Stimulated activated CD4-positive, alpha-beta T cell treated with anti-CD3 and anti-CD28 coated beads, Interleukin-4, amount 100 ng/mL, for 48 hours (primary cell): ENCODE results near the gene AOPEP.
"Not testable (repeated sequence)": the region's sequence is repeated elsewhere in the genome, so short reads cannot be mapped to it uniquely, and the experiment has no call there.

Source experiments
- DNase-seq, 2 donors: peaks; one replicate each; pipeline ENCODE4 v3.0.0-alpha.2; 2020; ENCODE audit warnings: low read depth in 2 of 2

AOPEP gene

DNA sequence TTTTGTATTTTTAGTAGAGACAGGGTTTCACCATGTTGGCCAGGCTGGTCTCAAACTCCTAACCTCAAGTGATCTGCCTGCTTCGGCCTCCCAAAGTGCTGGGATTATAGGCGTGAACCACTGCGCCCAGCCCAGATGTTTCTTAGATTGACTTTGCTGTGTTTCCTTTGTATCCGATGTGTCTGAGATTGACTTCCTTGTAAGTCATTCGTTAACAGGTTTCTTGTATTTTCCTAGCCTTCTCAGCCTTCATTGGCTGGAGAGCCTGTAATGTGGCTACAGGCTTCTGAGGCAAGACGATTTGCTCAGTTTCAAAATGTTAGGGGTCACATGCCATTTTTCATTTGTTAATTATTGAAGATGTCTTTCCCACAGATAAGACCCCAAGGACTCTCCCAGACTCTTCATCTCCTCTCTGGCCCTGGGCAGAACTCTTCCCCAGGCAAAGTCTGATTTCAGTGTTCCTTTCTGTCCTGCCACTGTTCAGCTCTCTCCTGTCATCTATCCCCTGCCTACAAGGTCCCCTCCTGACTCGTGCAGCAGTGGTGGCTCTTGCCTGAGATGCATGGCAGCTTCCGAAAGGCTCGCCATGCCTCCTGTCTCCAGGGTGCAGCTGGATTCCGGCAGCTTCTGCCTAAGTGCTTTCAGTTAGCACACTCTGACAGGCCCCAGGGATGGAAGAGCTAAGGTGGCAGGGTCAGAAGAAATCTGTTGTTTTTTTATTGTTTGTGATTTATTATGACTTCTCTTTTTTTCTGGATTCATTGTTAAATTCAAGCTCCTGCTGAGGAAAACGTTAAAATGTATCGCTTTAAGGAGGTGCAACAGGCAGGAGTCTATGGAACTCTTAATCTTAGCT is 206.4 kb downstream of the AOPEP start:
- no peak for DNase-seq

DNA sequence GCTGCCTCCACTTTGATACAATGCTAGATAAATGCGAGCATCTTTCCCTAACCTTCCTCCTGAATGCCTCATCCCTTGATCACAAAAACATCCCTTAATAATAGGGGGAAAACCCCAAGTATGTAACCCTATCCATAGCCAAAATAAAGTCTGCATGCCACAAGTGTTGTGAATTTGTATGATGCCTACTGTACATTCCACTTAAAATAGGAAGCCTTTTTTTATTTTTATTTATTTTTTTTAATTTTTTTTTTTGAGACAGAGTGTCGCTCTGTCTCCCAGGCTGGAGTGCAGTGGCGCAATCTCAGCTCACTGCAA is 207.0 kb downstream of the AOPEP start:
- no peak for DNase-seq

DNA sequence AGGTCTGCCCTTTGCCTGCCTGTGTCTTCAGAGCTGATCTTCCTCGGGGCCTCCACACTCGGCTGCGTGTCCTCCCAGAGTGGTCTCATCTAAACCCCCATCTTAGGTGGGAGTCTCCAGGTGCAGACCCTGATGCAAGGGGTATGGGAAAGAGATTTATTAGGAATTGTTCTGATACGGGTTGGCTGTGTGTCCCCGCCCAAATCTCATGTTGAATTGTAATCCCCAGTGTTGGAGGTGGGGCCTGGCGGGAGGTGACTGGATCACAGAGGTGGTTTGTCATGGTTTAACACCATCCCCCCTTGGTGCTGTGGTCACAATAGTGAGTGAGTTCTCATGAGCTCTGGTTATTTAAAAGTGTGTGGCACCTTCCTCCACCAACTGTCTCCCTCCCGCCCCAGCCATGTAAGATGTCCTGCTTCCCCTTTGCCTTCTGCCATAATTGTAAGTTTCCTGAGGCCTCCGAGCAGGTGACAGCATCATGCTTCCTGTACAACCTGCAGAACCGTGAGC is 208.4 kb downstream of the AOPEP start:
- DNase-seq: no peak

DNA sequence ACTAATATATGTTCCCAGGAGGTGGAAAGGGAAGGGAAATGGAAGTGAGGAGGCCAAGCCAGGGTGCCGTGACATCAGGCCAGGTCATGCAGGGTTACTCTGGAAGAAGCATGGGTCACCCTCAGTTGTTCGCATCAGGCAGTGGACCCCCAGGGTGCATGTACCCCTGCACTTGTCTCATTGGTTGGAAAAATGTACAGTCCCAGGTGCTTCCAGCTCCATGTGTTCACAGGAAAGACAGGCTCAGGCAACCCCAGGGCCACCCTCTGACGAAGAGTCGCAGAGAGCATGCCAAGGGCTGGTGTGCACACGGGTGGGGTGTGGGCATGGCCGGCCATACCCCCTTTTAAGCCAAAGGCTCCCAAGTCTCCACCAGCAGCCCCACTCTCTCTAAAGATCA is 208.9 kb downstream of the AOPEP start:
- no peak for DNase-seq

DNA sequence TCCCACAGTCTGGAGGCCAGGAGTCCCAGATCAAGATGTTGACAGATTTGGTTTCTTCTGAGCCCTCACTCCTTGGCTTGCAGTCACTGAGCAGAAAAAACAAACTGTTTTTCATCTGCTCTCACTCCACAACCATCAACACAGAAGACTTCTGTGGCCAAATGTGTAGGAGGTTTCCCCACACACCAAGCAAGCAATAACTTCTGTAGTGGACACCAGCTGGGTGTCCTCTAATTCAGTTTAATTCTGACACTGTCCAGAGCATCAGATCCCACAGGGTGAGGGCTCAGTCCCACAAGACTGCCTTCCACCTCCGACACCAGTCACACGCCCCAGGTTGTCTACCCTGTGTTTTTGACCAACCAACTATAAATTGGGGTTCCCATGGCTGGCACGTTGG is 209.9 kb downstream of the AOPEP start:
- no peak for DNase-seq

DNA sequence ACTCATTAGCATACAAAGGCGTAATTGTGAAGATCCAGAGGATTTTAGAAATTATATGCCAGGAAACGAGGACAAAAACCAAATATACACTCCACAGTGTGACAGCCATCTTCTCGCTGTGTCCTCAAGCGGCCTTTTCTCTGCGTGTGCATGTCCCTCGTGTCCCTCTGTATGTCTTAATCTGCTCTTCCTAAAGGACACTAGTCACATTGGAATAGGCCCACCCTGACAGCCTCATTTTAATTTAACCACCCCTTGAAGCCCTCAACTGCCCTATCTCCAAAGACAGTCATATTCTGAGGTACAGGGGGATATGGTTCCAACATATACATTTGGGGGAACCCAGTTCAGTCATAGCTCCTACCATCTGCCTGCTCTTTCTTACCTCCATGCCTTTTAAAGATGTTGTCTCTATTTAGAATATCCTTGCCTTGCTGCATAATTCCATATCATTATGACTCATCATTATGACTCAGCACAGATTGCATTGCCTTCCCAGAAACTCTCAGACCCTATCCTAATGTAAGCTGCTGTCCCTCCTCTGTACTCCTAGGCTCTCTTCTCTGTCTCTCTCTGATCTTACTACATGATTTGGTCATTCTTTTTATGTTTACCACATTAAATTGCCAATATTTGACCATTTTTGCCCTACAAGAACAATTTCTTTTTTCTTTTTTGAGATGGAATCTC is 210.9 kb downstream of the AOPEP start:
- no peak for DNase-seq

DNA sequence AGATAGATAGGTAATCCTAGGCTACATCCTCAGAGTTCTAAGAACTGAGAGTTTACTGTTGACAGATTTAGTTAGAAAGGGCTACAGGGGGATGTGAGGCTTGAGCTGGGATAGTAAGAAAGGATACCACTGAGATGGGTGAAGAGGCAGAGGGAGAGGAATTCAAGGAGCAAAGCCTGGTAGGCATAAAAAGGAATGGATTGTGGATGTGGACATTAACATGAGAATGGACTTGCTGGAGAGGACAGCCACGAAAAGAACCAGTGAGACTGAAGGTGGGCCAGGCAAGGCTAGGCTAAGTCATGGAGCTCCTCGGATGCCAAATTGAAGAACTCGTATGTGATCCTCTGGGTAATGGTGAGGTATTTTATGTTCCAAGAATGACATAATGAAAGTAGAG is 211.9 kb downstream of the AOPEP start:
- no peak for DNase-seq

DNA sequence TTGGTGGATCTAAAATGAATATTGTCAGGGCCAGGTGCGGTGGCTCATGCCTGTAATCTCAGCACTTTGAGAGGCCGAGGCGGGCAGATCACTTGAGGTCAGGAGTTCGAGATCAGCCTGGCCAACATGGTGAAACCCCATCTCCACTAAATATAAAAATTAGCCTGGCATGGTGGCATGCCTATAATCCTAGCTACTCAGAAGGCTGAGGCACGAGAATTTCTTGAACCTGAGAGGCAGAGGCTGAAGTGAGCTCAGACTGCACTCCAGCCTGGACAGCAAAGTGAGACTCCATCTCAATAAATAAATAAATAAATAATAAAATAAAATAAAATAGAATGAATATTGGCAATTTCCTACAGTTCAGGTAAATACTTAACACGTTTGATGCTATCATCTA is 213.8 kb downstream of the AOPEP start:
- not testable (repeated sequence) for DNase-seq

DNA sequence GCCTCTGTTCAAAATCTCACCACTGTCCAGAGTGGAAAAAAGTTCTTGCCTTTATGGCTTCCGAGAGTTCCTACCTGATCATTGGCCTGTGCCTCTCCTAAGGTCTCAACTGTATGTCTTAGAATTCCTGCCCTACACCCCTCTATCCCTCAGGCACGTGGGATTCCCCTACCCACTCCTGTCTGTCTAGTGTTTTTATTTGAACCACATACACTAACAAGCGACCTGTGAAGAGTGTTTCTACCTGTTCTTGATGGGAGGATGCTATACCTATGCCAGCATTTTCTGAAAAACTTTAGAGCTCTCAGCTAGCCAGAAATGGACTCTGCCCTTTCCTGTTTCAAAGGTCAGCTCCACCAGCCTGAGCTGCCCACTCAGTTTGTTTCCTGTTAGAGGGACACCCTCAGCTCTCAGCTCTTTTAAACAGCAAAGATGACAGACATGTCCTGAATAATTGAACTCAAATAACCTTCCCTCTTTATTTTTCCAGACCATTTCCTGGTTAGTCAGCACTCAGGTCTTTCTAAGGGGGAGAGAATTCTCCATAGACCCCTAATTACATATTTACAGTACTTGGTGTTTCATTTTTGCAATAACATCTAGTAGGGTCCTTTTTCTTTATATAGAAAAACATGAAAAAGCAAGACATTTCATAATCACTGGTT is 214.8 kb downstream of the AOPEP start:
- no peak for DNase-seq

DNA sequence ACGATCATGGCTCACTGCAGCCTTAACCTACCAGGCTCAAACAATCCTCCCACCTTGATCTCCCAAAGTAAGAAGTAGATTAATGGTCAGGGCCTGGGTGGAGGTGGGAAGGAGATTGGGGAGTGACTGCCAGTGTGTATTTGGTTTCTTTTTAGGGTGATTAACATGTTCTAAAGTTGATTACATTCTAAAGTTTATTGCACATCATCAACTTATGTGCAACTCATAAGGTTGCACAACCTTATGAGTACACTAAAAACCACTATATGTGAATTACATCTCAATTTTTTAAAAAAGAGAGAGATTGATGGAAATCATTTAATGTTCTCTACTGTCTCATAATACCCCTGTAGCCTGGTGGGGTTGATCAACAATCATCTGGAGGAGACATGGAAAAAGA is 218.1 kb downstream of the AOPEP start:
- no peak for DNase-seq

DNA sequence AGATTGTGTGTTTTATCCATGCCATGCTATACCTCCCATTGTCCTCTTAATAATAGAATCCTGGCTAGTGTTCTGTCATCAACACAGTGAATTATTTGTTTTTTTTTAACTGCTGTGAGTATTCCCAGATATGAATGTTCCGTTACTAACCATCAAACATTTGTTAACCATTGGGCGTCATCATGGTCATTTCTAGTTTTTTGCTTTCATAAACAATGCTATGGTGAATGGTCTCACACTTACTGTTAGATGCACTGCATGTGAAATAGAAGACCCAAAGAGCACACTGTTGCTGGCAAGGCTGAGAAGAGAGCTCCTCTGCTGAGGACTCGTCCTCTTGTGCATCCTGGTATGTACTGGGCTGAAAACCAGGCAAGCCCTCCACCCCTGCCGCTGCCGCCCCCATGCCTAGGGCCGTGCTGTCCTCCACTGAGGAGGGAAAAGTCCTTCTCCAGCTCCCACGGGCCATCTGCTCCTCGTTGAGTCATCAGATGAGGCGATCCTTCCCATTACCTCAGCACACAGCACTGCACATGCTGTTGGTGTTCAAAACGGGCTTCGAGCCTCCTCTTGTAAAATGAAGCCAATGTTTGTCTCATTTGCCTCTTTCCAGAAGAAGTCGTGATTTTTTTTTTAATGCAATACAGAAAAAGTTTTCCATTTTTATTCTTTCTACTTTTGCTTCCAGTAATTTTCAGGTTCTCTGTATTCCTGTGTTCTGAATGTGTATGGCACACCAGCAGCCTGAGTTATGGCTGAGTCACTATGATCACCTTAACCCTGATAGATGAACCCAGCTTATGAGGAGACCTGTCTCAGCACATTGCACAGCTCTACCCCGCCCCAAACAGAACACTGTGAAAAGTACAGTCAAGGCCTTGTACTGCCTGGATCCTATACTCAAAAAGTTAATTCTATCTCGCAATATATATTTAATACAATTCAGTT is 219.0 kb downstream of the AOPEP start:
- DNase-seq: no peak

DNA sequence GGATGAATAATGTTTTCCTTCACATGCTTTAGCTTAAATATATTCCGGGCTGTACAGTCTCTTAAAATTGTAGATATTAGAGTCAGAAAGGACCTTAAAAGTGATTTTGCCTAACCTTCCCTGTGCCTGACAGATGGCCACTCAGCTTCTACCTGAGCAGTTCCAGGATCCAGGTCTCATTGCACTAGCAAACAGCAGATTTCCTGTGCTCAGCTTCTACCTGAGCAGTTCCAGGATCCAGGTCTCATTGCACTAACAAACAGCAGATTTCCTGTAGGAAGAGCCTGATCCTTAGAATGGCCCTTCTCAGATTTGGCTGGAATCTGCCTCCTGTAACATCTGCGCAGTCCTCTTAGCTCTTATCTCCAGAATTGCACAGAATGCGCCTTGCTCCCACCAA is 219.8 kb downstream of the AOPEP start:
- no peak for DNase-seq

DNA sequence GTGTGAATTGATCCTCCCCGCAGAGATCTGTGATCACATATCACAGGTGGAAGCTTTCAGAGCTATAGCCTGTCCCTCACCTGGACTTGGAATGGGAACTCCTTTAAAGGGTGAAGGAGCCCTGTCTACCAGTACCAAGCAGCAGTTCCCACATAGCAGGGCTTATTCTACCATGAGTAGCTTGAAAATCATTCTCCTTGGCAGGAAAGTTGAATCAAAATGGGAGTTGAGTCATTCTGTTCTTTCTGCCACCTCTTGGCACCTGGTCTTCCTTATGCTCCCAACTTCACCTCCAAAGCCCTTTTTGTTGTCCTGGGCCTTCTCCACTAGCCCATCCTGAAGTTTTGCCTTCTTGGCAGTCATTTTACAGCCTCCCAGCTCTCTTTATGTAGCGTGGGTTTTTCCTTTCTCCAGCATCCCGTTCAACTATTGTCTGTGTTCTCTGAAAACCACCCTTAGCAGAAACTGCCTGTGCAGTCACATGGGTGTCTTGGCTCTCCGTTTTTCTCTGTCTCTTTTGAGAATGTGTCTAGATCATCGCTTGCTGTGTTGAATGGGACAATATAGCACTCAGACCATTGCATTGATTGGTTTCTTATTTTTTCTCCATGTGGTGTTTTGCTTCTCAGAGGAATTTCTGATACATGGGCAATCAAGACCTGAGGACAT is 222.2 kb downstream of the AOPEP start:
- no peak for DNase-seq

DNA sequence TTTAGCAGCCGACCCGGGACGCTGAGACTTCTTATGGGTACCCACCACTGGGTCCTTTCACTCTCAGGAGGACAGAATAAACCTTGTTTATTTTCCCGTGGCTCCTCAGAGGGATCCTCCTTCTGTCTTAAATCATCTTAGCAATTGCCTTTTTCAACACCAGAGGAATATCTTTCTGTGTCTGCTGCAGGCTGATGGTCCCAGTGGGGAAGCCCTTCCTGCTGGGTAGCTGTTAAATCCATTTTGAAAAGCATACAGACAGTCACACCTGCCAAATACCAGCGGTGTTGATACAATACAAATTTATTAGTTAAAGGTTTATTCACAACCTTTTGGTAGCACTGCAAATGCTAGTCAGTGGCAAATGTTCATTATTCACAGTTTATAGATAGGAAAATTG is 222.9 kb downstream of the AOPEP start:
- no peak for DNase-seq

DNA sequence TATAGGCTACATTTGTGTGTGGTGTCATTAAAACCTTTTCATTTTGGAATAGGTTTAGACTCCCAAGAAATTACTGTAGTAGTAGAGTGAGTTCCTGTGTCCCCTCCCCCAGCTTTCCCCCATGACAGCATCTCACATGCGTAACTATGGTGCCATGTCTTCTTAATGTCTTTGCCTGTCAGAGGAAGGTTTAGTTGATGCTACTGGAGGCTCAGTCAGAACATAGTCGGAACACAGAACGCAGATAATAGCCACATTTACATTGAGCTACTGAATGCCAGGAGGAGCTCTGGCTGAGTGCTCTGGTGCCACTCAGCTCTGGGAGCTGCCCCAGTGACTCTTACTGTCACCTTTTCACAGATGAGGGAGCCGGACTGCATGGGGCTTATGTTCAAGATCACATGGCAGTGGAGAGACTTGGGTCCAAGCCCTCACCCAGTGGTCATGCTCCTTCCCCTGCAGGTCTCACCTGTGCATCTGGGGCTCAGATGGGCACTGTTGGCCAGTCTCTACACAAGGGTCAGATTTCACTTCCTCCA is 223.6 kb downstream of the AOPEP start:
- DNase-seq: no peak

DNA sequence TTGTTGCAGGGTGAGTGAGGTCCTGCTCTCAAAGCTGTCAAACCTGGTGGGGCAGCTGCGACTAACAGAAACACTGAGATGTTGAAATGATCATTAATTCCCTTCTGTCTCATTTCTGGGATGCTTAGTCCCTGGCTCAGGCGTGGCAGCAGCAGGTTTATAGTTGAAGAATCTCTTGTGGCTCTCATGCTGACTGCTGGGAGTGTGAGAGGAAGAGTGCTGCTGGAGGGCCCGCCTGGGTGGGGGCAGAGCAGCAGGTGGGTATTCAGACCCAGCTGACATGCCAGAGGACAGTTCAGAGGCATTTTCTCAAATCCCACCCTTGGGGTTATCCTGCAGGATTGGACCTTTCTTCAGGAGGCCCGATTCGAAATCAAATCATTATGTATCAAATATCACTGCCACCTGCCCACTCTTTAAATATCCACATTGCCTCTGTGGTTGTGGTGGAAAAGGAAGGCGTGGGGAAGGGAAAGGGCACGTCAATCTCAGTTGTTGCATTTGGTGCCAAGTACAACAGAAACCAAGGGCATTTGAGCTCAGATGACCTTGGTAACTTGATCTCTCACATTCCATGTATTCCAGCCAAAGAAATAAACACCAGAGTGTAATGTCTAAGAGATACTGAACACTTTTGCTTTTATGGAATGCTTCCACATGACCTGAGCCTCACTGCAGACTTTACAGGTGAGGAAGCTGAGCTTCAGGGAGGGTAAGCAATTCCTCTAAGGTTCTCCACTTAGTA is 224.3 kb downstream of the AOPEP start:
- no peak for DNase-seq

DNA sequence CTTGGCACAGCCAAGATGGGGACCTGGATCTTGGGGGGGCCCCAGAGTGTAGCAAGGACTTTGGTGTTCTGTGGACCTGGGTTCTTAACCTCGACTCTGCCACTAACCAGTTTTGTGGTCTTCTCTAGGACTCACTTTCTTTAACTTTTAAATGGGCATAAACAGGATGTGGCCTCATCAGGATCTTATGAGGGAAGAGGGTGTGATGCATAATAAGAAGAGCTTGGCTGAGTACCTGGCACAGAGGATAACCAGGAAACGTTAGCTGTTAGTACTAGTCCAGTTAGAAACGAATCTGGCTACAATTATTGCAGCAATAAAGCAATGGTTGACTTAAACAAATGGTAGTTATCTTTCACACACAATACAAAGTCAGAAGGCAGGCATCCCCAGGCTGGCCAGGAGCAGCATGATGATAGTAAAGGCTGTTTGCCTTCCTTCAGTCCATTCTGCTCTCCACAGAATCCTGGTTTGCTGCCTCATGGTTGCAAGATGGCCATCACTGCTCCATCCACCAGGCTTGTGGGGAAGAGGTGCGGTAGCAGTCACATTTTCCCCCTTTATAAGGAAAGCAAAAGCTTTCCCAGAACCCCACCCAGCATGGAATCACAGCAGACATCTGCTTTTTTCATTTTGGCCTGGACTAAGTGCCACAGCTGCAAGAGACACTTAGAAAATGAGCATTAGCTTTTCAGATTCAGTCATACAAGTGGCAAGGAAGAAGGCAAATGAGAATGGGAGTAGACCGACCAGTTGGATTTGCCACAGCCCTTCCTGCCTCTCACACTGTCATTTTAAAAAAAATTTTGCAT is 225.0 kb downstream of the AOPEP start:
- no peak for DNase-seq

DNA sequence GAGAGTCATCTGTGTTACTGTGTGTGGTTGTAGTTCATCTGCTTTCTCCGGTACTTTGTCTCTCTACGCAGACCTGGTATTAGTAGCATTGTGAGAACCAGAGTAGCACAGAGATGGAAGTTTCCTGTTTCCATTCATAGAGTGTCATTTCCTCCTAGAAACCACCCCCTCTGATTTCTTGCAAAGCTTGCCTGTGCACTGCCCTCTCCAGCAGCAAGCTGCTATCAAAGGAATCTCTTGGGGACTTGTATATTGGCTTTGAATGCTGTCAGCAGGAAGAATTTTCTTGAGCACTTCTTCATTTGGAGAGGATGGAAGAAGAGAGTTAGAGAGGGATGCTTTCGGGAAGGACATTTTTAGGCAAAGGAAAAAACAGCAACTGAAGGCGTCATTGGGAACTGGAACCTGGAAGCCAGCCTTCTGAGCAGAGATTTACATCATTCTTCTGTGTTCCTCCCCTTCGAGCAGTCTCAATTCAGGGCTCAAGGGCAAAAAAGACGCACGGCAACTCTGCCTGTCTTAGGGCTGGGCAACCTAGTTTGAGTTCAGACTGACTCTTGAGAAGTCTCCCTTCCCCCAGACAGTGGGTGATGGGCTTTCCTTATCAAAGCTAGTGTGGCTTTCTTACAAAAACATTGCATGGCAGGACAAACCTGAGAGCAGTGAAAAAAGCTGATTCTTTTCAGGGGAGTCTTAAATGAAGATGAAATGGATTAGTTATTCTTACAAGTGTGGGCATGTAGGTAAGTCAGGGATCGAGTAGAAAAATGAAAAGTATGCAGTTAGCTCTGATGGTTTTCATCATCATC is 226.3 kb downstream of the AOPEP start:
- DNase-seq: no peak
